HG02852 (cell line): ENCODE results near the gene IFNL4.
"Not testable (repeated sequence)": the region's sequence is repeated elsewhere in the genome, so short reads cannot be mapped to it uniquely, and the experiment has no call there.

Experiments
- ATAC-seq: cut with Tn5 transposase; IDR thresholded peaks from one replicate; pipeline ENCODE4 v1.9.1; 2021; ENCODE audit warnings: mild to moderate bottlenecking, moderate library complexity; ENCODE audit not compliant: unreplicated experiment

Gene IFNL4

GRCh38 chr19:39261704-39262103 lies 13.0 kb upstream of the IFNL4 start:
- no peak for ATAC-seq

DNA sequence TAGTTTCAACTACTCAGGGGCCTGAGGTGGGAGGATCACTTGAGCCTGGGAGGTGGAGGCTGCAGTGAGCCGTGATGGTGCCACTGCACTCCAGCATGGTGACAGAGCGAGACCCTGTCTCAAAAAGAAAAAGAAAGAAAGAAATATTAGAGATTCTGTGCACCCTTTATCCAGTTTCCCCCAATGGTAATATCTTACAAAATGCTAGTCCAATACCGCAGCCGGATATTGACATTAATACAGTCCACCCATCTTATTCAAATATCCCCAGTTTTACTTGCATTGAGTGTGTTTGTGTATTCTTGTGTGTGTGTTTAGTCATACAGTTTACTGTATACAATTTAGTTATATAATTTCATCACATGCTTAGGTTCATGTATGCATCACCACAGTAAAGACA lies 8.6 kb upstream of the IFNL4 start:
- ATAC-seq = no peak

- no peak for ATAC-seq
Measured at GRCh38 chr19:39254531-39255345, 6.1 kb upstream of the IFNL4 start.

DNA sequence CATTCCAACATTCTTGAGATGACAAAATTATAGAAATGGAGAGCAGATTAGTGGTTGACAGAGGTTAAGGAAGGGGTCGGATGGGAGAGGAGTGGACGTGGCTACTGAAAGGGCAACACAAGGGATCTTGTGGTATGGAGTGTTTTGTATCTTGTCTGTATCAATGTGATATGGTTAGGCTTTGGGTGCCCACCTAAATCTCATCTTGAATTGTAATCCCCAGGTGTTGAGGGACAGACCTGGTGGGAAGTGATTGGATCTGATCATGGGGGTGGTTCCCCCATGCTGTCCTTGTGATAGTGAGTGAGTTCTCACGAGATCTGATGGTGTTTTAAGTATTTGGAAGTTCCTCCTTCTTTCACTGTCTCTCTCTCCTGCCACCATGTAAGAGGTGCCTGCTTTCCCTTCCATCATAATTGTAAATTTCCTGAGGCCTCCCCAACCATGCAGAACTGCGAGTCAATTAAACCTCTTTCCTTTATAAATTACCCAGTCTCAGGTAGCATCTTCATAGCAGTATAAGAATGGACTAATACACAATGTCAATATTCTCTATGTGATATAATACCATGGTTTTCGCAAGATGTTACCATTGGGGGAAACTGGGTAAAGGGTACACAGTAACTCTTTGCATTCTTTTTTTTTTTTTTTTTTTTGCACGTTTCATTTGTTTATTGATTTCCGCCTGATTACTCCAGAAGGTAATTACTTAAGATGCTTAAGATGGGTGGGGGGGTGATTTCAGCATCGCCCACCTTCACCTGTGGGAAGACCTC lies 4.9 kb upstream of the IFNL4 start:
- ATAC-seq = no peak

DNA sequence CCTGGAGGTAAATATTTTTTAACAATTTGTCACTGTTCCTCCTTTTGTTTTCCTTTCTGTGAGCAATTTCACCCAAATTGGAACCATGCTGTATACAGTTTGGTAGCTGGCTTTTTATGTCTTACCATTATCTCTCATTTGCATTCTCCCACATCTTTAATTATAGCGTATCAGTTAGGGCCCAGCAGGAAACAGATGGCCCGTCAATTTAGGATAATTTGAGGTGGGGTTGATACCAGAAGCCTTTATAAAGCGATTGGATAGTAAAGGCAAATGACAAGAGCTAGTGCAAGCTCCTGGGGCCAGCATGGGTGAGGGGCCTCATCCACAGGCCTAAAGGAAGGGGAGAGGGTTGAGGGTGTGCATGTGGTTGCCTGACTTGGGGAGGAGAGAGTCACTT lies 3.8 kb upstream of the IFNL4 start:
- ATAC-seq = no peak

DNA sequence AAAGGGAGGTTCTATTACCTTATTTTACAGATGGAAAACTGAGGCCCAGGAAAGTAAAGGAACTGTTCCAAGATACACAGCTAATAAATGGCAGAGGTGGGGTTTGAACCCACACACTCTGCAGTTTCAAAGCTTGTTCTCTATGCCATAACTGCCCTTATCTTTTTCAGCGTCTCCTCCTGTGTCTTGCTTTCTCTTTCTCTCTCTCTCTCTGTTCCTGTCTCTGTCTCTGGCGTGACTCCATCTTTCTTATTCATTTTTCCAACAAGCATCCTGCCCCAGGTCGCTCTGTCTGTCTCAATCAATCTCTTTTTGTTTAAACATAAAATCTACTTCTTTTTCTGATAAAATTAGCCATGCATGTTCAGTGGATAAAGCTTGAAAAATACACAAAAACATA lies 3.2 kb upstream of the IFNL4 start:
- ATAC-seq = no peak

DNA sequence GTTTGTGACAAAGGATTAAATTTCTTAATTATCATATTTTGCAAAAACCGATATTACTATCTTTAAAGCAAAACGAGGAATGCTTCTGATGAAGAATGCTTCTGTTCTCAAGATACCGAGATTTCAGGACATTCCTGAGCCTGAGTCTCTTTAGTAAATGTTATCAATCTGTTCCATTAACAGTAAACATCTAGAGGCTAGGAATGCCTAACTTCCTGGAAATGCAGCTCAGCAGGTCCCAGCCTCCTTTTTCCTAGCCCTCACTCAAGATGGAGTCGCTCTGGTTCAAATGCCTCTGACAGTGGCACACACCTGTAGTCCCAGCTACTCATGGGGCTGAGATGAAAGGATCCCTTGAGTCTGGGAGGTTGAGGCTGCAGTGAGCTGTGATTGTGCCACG lies 2.4 kb upstream of the IFNL4 start:
- no peak for ATAC-seq

DNA sequence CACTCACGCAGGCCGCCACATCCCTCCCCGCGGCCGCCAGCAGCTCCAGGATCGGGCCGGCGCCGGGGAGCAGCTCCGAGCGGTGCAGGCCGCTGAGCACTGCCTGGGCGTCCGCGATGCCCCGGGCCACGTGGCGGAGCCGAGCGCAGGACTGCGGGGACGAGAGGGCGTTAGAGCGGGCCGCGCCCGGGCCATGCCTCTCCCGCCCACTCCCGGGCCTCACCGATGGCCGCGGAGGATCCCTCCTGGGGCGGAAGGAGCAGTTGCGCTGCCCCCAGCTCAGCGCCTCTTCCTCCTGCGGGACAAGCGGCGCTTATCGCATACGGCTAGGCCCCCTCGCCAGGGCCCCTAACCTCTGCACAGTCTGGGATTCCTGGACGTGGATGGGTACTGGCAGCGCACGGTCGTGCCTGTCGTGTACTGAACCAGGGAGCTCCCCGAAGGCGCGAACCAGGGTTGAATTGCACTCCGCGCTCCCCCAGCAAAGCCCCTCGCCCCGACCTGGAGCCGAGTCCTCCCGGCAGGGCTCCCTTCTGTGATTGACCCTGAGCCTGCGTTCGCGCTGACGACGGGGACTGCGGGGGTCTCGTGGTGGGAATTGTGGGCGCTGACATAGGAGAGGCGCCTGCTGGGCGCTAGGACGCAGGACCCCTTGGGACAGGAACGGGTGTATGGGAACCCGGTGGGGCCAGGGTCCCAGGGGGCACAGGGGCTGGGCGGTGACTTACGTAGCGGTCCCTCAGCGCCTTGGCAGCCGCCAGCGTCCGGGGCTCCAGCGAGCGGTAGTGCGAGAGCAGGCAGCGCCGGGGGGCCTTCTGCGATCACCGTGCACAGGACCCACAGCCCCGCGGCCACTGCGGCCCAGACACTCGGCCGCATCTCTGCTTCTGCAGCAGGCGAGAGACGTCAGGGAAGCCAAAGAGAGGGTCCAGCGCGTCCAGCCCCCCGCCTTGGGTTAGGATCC lies 673 bp downstream of the IFNL4 start:
- no peak for ATAC-seq

GRCh38 chr19:39246951-39247669 lies 1.5 kb downstream of the IFNL4 start:
- no peak for ATAC-seq

DNA sequence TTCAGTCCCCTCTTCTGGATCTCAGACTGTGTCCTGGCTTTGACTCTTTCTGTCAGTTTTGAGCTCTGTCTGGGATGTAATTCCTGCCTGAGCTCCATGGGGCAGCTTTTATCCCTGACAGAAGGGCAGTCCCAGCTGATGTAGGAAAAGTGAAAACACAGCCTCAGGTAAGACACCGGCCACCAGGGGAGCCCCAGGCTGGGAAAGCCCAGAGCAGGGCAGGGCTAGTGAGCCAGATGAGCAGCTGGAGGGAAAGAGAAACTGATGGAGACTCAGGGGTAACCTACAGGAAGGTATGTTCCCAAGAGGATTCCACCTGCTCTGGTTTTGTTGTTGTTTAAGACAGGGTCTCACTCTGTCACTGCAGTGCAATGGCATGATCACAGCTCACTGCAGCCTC lies 3.5 kb downstream of the IFNL4 start:
- ATAC-seq = not testable (repeated sequence)

DNA sequence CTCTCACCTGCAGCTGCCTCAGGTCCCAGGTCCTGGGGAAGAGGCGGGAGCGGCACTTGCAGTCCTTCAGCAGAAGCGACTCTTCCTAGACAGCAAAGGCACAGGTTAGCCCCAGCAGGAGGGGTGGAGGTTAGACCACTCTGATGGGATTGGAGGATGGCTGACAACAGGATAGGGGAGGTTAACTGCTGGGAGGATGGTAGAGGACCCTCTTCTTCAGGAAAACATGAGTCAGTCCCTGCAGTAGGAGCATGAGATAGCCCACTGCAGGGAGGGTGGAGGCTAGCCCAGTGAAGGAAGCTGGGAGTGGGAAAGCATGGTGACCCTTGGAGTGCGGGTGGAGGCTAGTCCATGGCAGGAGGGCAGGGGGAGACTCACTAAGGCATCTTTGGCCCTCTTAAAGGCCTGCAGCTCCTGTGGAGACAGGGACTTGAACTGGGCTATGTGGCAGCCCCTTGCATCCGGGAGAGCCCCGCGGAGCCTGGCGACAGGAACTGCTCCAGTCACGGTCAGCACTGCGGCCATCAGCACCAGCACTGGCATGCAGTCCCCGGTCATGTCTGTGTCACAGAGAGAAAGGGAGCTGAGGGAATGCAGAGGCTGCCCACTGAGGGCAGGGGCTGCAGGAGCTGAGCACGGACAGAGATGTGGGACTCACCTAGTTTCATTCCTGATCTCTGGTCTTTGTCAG lies 4.1 kb downstream of the IFNL4 start, which contains the start of gene IFNL3:
Gene IFNL3, minus strand, starts transcription at position 597 of the 691 bp plus-strand sequence. Its CDS starts 39 bp downstream, at position 558.
- ATAC-seq = not testable (repeated sequence)

- not testable (repeated sequence) for ATAC-seq
Measured at GRCh38 chr19:39243741-39244140, 4.9 kb downstream of the IFNL4 start.

- no peak for ATAC-seq
Measured at GRCh38 chr19:39240421-39240820, 8.2 kb downstream of the IFNL4 start.

- no peak for ATAC-seq
Measured at GRCh38 chr19:39238944-39239343, 9.7 kb downstream of the IFNL4 start.

GRCh38 chr19:39238209-39238608 lies 10.4 kb downstream of the IFNL4 start:
- no peak for ATAC-seq

GRCh38 chr19:39237200-39238184 lies 11.2 kb downstream of the IFNL4 start:
- no peak for ATAC-seq

- ATAC-seq = no peak
Measured at GRCh38 chr19:39236527-39236926, 12.1 kb downstream of the IFNL4 start.

- ATAC-seq = no peak
Measured at GRCh38 chr19:39232708-39233107, 15.9 kb downstream of the IFNL4 start.
